A673 (cell line): Measurements from ENCODE around the gene TM4SF5. TPM values are rescaled to one million over a fixed set of nuclear protein-coding genes. Genes with fewer than 3 reads are reported as not detected.

ENCODE experiments used
- BruUV-seq: library from RNA; stranded (reverse); fragments of 400-500 nt; replicated peaks from 2 replicates; lab custom pipeline; 2021; lab: Mats Ljungman, UMichigan
- CTCF ChIA-PET: fragments of 300-600 bp; sonication (Branson Sonifier 250); formaldehyde crosslinking; loops from one replicate; lab custom pipeline; 2022; ENCODE audit warnings: antibody characterized with exemption; lab: Charles Lee
- POLR2A ChIA-PET: fragments of 300-600 bp; sonication (Branson Sonifier 250); formaldehyde crosslinking; loops from one replicate; lab custom pipeline; 2022; ENCODE audit warnings: antibody characterized with exemption; ENCODE audit not compliant: low non-redundant PET; lab: Charles Lee
- DNase-seq: peaks from one replicate; pipeline ENCODE4 v3.0.0-alpha.2; 2015; ENCODE audit warnings: low spot score
- H3K27ac ChIP-seq: fragments of 200-600 bp; sonication (generic); 2 replicates; pipeline ENCODE4 v1.5.1; 2016; ENCODE audit warnings: mixed run types, low read depth, mild to moderate bottlenecking, mixed read lengths, antibody characterized with exemption, low read length; ENCODE audit not compliant: poor library complexity, severe bottlenecking
- H3K27me3 ChIP-seq: fragments of 200-600 bp; sonication (generic); replicated peaks from 2 replicates; pipeline ENCODE4 v1.6.1; 2017; ENCODE audit warnings: mixed run types, low read depth, mild to moderate bottlenecking, mixed read lengths, antibody characterized with exemption, low read length; ENCODE audit not compliant: insufficient read depth, poor library complexity
- H3K36me3 ChIP-seq: fragments of 200-600 bp; sonication (generic); 2 replicates; pipeline ENCODE4 v1.6.1; 2016; ENCODE audit warnings: mixed run types, mild to moderate bottlenecking, mixed read lengths, antibody characterized with exemption, low read length; ENCODE audit not compliant: insufficient read depth, poor library complexity, severe bottlenecking
- H3K4me1 ChIP-seq: fragments of 200-600 bp; sonication (generic); 2 replicates; pipeline ENCODE4 v1.6.1; 2017; ENCODE audit warnings: mixed run types, mild to moderate bottlenecking, mixed read lengths, antibody characterized with exemption, low read length; ENCODE audit not compliant: insufficient read depth, poor library complexity, severe bottlenecking
- H3K4me3 ChIP-seq: fragments of 200-600 bp; sonication (generic); 2 replicates; pipeline ENCODE4 v1.5.1; 2016; ENCODE audit warnings: low read depth, mixed run types, mild to moderate bottlenecking, mixed read lengths, low read length; ENCODE audit not compliant: poor library complexity, severe bottlenecking
- H3K9me3 ChIP-seq: fragments of 200-600 bp; sonication (generic); 2 replicates; pipeline ENCODE4 v1.6.1; 2016; ENCODE audit warnings: mixed run types, low read depth, mild to moderate bottlenecking, mixed read lengths, antibody characterized with exemption, low read length; ENCODE audit not compliant: poor library complexity, severe bottlenecking
- EZH2 ChIP-seq: fragments of 200-600 bp; sonication (generic); IDR thresholded peaks from 2 replicates; pipeline ENCODE4 v1.6.1; 2017; ENCODE audit warnings: borderline replicate concordance, low read depth, mild to moderate bottlenecking, mixed read lengths, antibody characterized with exemption, low read length; ENCODE audit not compliant: poor library complexity, severe bottlenecking
- intact Hi-C: fragments of 100-400 bp; cut with micrococcal nuclease; formaldehyde crosslinking; loops from one replicate; pipeline ENCODE4 v1.10.0; 2022; ENCODE audit not compliant: unreplicated experiment
- total RNA-seq: library from RNA; stranded (reverse); gene quantifications from 2 replicates; pipeline ENCODE4 v1.2.3, GENCODE V29; 2021
- TF ChIP-seq, protein P1 (sequence below): fragments of 300-800, 200-600 bp; sonication (generic); conservative IDR thresholded peaks from 2 replicates; pipeline ENCODE4 v1.5.1; 2017; ENCODE audit warnings: low read depth, mild to moderate bottlenecking, antibody characterized with exemption, low read length, moderate library complexity, mixed read lengths

The TM4SF5 gene
- total RNA-seq, 1 experiment from 2014 or later = not detected

DNA sequence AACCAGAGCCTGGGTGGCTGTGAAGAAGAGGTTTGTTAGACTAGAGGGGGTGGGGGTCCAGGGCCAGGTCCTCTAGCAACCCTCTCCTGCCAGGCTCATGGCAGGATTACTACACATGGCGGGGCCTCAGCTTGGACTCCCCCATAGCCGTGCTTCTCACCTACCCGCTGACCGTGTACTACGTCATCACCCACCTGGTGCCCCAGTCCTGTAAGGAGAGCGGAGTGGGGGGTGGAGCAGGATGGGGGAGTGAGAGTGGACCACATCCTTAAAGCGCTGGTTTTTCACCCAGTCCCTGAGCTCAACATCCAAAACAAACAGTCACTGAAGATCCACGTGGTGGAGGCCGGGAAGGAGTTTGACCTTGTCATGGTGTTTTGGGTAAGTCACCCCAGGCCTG, 27.8 kb upstream of the TM4SF5 start:
- Histone ChIP-seq H3K36me3 (no peaks in the 10 kb centered on the region), H3K27ac (no peak overlapping the region), H3K4me3 (no peak overlapping the region), H3K27me3 (peaks cover 16% of the 10 kb centered on the region), H3K9me3 (no peaks in the 10 kb centered on the region), H3K4me1 (peaks cover 7% of the 10 kb centered on the region)
- intact Hi-C loops = no loop called here
- CTCF ChIA-PET = interaction anchor here (0.6 kb wide), 1 partner anchor 126 kb away, joined by 7 read pairs; no protein-coding TSS in a partner anchor
- BruUV-seq = no TSS peak
- POLR2A ChIA-PET = no interaction called here
- no peak for DNase-seq
- TF ChIP-seq EZH2 = no peak
- TF ChIP-seq, protein P1, sequence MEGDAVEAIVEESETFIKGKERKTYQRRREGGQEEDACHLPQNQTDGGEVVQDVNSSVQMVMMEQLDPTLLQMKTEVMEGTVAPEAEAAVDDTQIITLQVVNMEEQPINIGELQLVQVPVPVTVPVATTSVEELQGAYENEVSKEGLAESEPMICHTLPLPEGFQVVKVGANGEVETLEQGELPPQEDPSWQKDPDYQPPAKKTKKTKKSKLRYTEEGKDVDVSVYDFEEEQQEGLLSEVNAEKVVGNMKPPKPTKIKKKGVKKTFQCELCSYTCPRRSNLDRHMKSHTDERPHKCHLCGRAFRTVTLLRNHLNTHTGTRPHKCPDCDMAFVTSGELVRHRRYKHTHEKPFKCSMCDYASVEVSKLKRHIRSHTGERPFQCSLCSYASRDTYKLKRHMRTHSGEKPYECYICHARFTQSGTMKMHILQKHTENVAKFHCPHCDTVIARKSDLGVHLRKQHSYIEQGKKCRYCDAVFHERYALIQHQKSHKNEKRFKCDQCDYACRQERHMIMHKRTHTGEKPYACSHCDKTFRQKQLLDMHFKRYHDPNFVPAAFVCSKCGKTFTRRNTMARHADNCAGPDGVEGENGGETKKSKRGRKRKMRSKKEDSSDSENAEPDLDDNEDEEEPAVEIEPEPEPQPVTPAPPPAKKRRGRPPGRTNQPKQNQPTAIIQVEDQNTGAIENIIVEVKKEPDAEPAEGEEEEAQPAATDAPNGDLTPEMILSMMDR = no peak

DNA sequence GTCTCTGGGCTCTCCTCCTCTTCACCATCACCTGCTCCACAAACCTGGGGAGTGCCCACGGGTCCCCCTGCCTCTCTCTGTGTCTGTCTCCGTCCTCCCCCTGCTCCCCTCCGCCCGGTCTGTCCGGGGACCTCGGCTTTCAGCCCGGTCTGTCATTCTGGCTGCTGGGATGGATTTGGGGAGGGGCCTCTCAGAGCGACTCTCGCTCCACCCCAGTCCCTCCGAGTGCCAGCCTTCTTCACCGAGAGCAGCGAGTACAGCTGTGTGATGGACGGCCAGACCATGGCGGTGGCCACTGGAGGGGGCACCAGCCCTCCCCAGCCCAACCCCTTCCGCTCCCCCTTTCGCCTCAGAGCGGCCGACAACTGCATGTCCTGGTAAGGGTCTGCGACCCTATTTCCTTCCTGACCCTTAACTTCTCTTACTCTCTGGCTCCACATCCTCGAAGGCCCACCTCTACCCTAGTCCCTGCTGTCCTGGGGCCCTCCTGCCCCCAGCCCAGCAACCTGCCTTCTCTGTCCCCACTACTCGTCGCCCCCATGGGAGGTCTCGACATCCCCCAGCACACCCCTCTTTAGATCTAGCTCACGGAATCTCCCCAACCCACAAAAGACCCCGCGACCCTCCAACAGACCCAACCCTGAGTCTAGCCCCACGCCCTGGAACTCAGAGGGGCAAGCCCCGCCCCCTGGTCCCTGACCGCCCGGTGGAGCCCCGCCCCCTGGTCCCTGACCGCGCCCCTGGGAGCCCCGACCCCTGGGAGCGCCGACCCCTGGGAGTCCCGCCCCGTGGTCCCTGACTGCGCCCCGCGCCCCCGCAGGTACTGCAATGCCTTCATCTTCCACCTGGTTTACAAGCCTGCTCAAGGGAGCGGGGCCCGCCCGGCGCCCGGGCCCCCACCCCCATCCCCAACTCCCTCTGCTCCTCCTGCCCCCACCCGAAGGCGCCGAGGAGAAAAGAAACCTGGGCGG, 26.4 kb upstream of the TM4SF5 start:
- Histone ChIP-seq H3K36me3 (no peaks in the 10 kb centered on the region), H3K4me3 (no peak overlapping the region), H3K9me3 (no peaks in the 10 kb centered on the region), H3K27ac (no peak overlapping the region), H3K27me3 (peaks cover 26% of the 10 kb centered on the region), H3K4me1 (peaks cover 3% of the 10 kb centered on the region)
- no TSS peak for BruUV-seq
- ChIA-PET POLR2A (no interaction called here), CTCF (no interaction called here)
- no peak for TF ChIP-seq EZH2
- TF ChIP-seq, protein P1 = no peak
- intact Hi-C loops = no loop called here
- DNase-seq = no peak

DNA sequence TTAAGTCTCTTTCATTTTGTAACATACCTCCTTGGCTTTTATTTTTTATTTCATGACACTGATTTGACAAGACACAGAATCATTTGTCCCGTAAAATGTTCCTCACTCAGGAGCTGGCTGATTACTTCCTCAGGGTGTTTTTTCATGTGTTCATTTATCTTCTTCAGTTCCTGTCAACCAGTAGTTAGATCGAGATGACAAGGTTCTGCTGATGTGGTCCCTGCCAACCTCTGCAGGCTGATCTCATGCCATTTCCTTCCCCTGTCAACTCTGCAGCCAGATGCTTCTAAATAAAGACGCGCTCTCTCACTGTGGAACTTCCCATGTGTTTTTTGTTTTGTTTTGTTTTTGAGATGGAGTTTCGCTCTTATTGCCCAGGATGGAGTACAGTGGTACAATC, 23.8 kb upstream of the TM4SF5 start:
- BruUV-seq = no TSS peak
- Histone ChIP-seq H3K27ac (no peak overlapping the region), H3K9me3 (no peaks in the 10 kb centered on the region), H3K4me3 (no peak overlapping the region), H3K27me3 (peaks cover 30% of the 10 kb centered on the region), H3K4me1 (peaks cover 3% of the 10 kb centered on the region), H3K36me3 (no peaks in the 10 kb centered on the region)
- intact Hi-C loops = no loop called here
- CTCF ChIA-PET = interaction anchor here (0.6 kb wide), 1 partner anchor 43 kb away, joined by 3 read pairs; no protein-coding TSS in a partner anchor
- POLR2A ChIA-PET = no interaction called here
- DNase-seq = no peak
- TF ChIP-seq EZH2 = no peak
- TF ChIP-seq, protein P1 = no peak
